ENCODE data around the gene MFN2. TPM values are rescaled to one million over a fixed set of nuclear protein-coding genes. Genes with fewer than 3 reads are reported as not detected.

The MFN2 gene
- total and polyA plus RNA-seq, 9 of the 15 experiments (the other 6 are each of a cell fraction or from before 2014, with no cell fraction given), result 10.5 to 158 (median 87.1) TPM

DNA sequence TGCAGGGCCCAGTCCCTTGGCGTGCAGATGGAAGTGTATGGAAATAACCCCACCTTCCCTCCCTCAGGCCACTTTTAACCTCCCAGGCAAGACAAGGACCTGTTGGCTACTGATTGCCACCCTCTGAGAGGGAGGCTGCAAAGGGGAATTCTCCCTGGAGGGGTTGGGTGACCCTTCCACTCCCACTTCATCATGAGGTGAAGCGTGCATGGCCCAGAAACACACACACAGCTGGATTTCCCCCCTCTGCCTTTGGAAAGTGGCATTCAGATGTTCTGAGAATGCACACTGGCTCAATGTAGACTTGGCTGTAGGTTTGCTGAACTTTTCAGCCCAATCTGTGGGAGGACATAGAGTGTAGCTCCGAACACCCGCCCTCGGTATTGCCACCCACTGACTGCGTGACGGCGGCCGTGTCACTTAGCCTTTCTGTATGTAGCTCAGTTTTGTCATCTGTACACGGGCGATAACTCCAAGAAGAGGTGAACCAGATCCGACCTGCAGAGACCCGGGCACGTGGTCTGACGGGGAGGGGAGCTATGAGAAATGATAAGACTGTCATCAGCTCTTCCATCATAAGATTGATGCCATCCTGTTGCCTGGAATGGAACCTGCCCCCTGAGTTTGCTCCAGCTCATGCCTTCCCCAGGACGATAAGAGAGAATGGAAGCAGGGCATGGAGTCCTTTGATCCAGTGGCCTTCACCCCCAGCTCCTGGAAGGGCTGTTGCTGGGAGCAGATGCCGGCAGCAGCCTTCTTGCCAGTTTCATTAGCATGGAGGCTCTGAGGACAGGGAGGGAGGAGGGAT lies 58.3 kb downstream of the MFN2 start (continued):
- TF ChIP-seq MYNN (IDR thresholded peaks at IDR 0.05) (peak; percentile 74; the same call in 1 of the 2 replicates), MYNN (CRISPR knock-in tag; IDR thresholded peaks at IDR 0.05) (no peak), L3MBTL2 (IDR thresholded peaks at IDR 0.05) (peak; percentile 94), SMAD3 (CRISPR knock-in tag; conservative IDR thresholded peaks at IDR 0.05) (peak; percentile 65; the same call in 1 of the 2 replicates), ZFPM2 (CRISPR knock-in tag; IDR thresholded peaks at IDR 0.05) (0 out of 2 replicates have a peak, but pooled peaks have one; percentile 15), PHB (CRISPR knock-in tag; IDR thresholded peaks at IDR 0.05) (no peak), ZNF175 (CRISPR knock-in tag; IDR thresholded peaks at IDR 0.05; ENCODE audit: low read depth) (peak; percentile 92), NUFIP1 (IDR thresholded peaks at IDR 0.05; ENCODE audit: partially characterized antibody) (no peak), STAT5B (CRISPR knock-in tag; IDR thresholded peaks at IDR 0.05) (no peak), MECOM (CRISPR knock-in tag; IDR thresholded peaks at IDR 0.05) (peak; percentile 77; the same call in 1 of the 2 replicates), CC2D1A (IDR thresholded peaks at IDR 0.05) (no peak; the same call in 1 of the 2 replicates), COPS2 (conservative IDR thresholded peaks at IDR 0.05) (no peak), PTRF (tag; IDR thresholded peaks at IDR 0.05) (no peak), HIVEP1 (CRISPR knock-in tag; IDR thresholded peaks at IDR 0.05) (no peak), PML (IDR thresholded peaks at IDR 0.05; ENCODE audit: low read length) (peak; percentile 75), SAFB (IDR thresholded peaks at IDR 0.05; ENCODE audit: borderline replicate concordance, low read depth, low read length) (peak; percentile 50; the same call in 1 of the 2 replicates), ZNF316 (IDR thresholded peaks at IDR 0.05) (no peak), MYC (IDR thresholded peaks at IDR 0.05; ENCODE audit: low read depth, low read length) (peak; percentile 92), MYC (CRISPR knock-in tag; IDR thresholded peaks at IDR 0.05; ENCODE audit: borderline replicate concordance, low read depth) (no peak), RAD51 (IDR thresholded peaks at IDR 0.05; ENCODE audit: borderline replicate concordance, low read depth) (peak; percentile 91), FOXP1 (CRISPR knock-in tag; IDR thresholded peaks at IDR 0.05) (no peak), CREM (IDR thresholded peaks at IDR 0.05; ENCODE audit: low read depth) (peak; percentile 86), MTA3 (IDR thresholded peaks at IDR 0.05; ENCODE audit: borderline replicate concordance) (peak; percentile 74; the same call in 1 of the 2 replicates), LARP7 (IDR thresholded peaks at IDR 0.05) (no peak), SNIP1 (IDR thresholded peaks at IDR 0.05; ENCODE audit: low read depth) (no peak), ZNF77 (CRISPR knock-in tag; IDR thresholded peaks at IDR 0.05) (no peak), NFYB (IDR thresholded peaks at IDR 0.05; ENCODE audit: extremely low read depth, insufficient read length) (no peak), ARNT (IDR thresholded peaks at IDR 0.05) (peak; percentile 89 to 91), ADNP (tag; IDR thresholded peaks at IDR 0.05) (peak; percentile 51; the same call in 1 of the 2 replicates), ZFP36 (IDR thresholded peaks at IDR 0.05; ENCODE audit: low read depth, low read length, partially characterized antibody) (no peak)
- TF ChIP-seq, protein P1, sequence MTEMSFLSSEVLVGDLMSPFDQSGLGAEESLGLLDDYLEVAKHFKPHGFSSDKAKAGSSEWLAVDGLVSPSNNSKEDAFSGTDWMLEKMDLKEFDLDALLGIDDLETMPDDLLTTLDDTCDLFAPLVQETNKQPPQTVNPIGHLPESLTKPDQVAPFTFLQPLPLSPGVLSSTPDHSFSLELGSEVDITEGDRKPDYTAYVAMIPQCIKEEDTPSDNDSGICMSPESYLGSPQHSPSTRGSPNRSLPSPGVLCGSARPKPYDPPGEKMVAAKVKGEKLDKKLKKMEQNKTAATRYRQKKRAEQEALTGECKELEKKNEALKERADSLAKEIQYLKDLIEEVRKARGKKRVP (CRISPR knock-in tag; IDR thresholded peaks at IDR 0.05), result 0 out of 2 replicates have a peak, but pooled peaks have one; percentile 63
- TF ChIP-seq, protein P2, sequence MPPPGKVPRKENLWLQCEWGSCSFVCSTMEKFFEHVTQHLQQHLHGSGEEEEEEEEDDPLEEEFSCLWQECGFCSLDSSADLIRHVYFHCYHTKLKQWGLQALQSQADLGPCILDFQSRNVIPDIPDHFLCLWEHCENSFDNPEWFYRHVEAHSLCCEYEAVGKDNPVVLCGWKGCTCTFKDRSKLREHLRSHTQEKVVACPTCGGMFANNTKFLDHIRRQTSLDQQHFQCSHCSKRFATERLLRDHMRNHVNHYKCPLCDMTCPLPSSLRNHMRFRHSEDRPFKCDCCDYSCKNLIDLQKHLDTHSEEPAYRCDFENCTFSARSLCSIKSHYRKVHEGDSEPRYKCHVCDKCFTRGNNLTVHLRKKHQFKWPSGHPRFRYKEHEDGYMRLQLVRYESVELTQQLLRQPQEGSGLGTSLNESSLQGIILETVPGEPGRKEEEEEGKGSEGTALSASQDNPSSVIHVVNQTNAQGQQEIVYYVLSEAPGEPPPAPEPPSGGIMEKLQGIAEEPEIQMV (tag; conservative IDR thresholded peaks at IDR 0.05; ENCODE audit: low read depth), result no peak
